HK-2 (cell line): ENCODE measurements around the gene CCR5AS.
"Not testable (repeated sequence)": the region's sequence is repeated elsewhere in the genome, so short reads cannot be mapped to it uniquely, and the experiment has no call there.

Source experiments
- DNase-seq: peaks from one replicate; pipeline ENCODE4 v3.0.0-alpha.2; 2018; ENCODE audit not compliant: unreplicated experiment

CCR5AS gene

GRCh38 chr3:46405301-46406019, 1.4 kb downstream of the CCR5AS start:
- no peak for DNase-seq

- not testable (repeated sequence) for DNase-seq
Measured at GRCh38 chr3:46402902-46403301, 4.0 kb downstream of the CCR5AS start.

GRCh38 chr3:46401579-46401978, 5.3 kb downstream of the CCR5AS start:
- DNase-seq, result no peak

- DNase-seq, result no peak
Measured at GRCh38 chr3:46400846-46401245, 6.0 kb downstream of the CCR5AS start.

DNA sequence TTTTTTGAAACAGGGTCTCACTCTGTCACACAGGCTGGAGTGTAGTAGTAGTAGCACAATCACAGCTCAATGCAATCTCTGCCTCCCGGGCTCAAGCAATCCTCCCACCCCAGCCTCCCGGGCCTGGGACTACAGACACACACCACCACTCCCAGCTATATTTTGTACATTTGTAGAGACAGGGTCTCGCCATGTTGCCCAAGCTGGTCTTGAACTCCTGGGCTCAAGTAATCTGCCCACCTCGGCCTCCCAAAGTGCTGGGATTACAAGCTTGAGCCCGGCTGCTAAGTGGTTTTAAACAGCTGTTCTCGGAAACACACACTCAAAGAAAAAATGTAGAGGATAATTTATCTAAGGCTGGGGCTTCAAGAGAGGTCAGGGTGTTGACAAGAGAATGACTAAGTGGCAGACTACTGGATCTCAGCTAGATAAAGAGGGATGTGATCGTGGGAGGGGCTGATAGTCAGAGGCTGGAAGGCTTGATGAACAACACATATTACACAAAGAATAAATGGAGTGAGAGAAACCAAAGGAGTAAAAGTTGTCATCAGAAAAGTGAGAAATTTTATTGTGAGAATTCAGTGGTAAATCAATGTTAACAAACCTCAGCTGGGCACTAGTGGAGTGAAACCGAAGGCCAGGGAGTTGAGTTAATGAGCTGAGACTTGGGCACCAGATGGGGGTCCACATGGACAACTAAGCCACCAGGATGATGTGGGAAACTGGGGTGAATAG, 6.7 kb downstream of the CCR5AS start:
- no peak for DNase-seq

- DNase-seq, result no peak
Measured at GRCh38 chr3:46399557-46399956, 7.3 kb downstream of the CCR5AS start.

GRCh38 chr3:46399098-46399497, 7.8 kb downstream of the CCR5AS start:
- no peak for DNase-seq

DNA sequence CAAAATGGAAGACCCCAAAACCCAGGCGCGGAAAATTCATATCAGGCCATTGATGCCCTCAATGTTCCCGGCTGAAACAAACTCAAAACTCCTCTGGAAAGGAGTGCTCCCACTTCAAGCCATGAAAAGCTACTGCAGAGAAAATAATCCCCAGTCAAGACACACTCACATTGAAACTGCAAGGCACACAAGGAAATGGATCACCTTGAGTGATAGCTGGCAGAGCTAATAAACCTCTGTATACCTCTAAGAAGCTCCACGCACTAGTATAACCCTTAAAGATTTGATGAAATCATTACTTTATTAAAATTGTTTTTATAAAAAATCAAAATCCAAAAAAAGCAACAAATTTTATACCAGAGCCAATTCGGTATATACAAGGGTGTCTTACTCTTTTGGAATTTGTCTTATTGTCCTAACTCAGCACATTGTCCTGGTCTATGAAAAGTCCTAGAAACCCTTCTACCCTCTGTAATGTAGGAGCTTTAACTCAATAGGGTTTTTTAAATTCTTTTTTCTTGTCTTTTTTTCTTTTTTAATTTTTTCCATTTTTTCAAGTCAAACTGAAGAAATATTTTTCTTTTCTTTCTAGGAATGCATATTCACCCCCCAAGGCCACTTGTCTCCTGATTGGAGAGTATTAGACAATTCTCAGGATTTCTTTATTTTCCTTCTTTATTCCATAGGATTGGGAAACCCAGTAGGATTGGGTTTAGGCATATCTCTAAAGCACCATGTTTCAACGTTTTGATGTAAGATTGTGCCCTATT, 8.5 kb downstream of the CCR5AS start:
- no peak for DNase-seq

DNA sequence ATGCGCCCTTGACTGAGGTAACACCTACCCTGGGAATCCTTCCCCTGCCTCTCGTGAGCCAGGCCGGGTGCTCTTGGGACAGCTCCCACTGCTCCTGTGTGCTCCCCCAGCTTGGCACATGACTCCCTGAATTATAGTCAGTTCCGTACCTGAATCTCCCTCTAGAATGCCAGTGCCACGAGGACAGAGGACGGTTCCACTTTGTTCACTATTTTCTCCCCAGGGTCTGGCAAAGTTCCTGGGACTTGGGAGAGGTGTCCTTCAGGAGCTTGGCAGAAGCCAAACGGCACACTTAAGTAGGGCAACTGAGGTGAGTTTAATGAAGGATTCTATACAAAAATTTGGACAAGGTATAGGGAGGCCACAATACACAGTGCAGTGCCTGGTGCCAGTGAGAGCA, 9.8 kb downstream of the CCR5AS start:
- no peak for DNase-seq

DNA sequence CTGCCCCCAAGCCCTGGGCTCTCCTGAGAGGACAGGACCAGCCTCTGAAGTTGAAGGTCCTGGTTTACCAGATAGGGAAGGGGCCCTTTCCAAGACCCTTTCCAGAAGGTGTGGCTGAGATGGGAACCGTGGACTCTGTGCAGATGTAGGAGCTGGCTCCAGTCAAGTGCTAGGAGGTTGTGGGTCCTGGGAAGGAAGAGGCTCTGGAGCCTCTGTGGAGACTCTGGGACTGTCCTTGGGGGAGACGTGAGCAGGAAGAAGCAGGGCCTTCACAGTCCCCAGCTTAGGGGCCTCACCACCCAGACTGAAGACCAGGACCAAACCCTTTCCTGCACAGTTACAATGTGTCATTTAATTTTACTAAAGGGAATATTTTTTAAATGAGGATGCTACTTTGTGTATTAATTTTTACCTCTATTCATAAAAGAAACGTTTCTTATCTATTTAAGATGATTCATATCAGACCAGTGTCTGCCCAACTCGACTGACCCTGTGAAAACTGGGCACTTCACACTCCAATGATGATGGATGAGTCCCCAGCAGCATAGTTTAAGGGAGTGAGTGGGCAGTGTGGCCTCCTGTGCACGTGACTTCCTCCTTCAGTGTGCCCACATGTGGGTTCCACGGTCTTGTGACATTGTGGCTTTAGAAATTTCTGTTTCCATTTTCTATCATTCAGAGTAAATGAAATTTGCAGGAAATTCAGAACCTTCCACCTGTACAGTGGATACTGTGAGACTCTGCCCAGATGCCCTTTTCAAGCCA, 10.9 kb downstream of the CCR5AS start:
- no peak for DNase-seq

GRCh38 chr3:46395210-46395661, 11.6 kb downstream of the CCR5AS start:
- DNase-seq, result no peak

GRCh38 chr3:46393554-46394434, 13.1 kb downstream of the CCR5AS start:
- DNase-seq, result no peak

DNA sequence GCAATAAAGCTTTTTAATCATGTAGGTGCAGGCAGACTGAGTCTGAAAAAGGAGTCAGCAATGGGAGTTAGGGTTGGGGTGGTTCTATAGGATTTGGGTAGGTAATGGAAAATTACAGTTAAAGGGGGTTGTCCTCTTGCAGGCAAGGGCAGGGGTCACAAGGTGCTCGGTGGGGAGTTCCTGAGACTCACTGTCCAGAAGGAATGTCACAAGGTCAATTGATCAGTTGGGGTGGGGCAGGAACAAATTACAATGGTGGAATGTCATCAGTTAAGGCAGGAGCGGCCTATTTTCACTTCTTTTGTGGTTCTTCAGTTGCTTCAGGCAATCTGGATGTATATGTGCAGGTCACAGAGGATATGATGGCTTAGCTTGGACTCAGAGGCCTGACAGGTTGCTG, 13.9 kb downstream of the CCR5AS start:
- DNase-seq, result no peak

DNA sequence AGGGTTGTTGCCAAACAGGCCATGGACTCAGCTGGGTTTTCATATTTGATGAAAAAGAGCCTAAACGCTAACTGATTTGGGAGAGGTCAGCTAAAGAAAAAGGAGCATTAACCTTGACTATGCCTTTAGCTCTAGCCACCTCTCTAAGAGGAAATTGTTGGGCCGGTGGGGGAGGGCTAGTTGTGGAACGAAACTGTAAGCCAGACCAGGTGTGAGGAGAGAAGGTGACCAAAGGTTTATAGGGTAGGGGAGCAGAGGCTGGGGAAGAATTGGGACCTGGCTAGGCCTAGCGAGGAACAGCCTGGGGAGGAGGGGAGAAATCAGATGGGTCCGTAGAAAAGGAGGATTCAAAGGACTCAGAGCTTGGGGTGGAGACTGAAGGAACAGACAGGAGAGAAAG, 15.3 kb downstream of the CCR5AS start:
- not testable (repeated sequence) for DNase-seq

DNA sequence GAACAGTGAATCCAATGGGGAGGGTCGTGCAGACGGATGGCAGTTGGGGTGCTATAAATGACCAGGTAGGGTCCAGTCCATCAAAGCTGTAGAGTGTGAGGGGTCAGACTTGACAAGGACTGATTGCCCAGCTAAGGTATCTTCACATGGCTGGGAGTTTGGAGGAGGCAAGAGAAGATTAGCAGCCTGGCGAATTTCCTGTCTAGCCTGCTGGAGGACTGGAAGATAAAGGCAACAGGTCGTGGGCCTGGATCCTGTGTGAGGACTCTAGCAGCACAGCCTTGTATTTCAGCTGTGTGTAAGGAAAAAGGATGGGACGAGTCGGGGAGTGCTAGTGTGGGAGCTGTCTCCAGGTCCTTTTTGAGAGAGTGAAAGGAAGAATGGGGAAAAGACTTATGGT, 17.6 kb downstream of the CCR5AS start:
- DNase-seq, result no peak

- DNase-seq, result not testable (repeated sequence)
Measured at GRCh38 chr3:46388847-46389246, 18.0 kb downstream of the CCR5AS start.

- DNase-seq, result no peak
Measured at GRCh38 chr3:46386205-46386604, 20.7 kb downstream of the CCR5AS start.

DNA sequence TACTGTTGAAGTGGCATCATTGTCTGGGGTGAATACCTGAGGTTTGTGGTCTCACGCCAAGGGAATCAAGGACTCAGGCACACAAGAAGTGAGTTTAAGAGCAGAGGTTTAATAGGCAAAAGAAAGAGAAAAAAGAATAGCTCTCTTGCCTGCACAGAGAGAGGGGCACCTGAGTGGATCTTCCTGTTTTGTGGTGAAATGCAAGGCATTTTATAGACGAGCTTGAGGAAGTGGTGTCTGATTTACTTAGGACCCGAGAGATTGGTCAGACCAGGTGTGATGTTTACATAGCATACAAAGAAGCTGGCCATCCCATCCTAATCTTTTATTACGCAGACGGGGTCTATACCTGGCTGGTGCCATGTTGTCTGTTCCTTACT, 22.9 kb downstream of the CCR5AS start:
- no peak for DNase-seq

DNA sequence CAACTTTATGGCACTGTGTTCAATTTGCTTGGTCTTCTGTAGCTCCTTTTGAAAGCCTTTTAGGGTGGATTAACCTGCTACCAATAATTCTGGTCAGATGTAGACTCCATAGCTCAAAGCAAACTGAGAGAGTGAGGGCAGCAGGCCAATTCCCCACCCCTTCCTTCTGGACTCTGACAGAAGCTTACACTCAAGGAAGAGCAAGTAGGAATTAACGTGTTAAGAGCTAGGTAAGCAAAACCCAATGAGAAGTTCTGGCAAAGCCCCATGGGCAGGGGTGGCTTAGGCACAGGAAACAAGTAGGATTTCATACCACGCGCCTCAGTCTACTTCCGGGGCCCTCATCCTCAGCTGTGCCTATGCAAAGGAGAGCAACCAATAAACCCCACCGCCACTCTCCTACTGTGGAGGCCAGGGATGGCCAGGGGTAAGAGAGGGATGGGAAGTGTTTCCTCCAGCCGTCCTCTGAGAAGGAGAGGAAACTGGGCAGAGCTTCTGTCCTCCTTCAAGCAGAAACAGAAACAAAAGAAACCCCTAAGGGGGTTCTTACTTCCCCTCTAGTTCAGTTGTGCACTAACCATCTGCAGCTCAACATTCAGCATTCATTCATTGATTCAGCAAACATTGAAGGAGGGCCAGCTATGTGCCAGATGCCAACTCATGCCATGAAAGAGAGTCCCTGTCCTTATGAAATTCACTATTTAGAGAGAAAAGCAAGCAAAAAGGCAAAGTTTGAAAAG, 23.5 kb downstream of the CCR5AS start:
- DNase-seq, result no peak

GRCh38 chr3:46381625-46382024, 25.2 kb downstream of the CCR5AS start:
- DNase-seq, result no peak
